H9 (cell line): ENCODE measurements around the gene TBC1D2. TPM values are rescaled to one million over a fixed set of nuclear protein-coding genes. Genes with fewer than 3 reads are reported as not detected.

Experiments
- DNase-seq: peaks from one replicate; pipeline ENCODE4 v3.0.0-alpha.2; 2017
- H2AFZ ChIP-seq: one replicate; pipeline ENCODE4 v1.6.1; 2013; ENCODE audit warnings: mild to moderate bottlenecking, low read length, control low read depth, moderate library complexity
- H2AK5ac ChIP-seq: 2 replicates; pipeline ENCODE4 v1.6.1; 2013; ENCODE audit warnings: low read length, control low read depth, mixed read lengths; ENCODE audit not compliant: insufficient read length
- H2BK120ac ChIP-seq: one replicate; pipeline ENCODE4 v1.6.1; 2013; ENCODE audit warnings: low read depth, mild to moderate bottlenecking, low read length, control low read depth, inconsistent platforms; ENCODE audit not compliant: poor library complexity, severe bottlenecking
- H2BK12ac ChIP-seq: 2 replicates; pipeline ENCODE4 v1.6.1; 2013; ENCODE audit warnings: low read length, control low read depth, mixed read lengths, low read depth; ENCODE audit not compliant: insufficient read length
- H2BK15ac ChIP-seq: 2 replicates; pipeline ENCODE4 v1.6.1; 2013; ENCODE audit warnings: low read depth, low read length, control low read depth
- H2BK20ac ChIP-seq: one replicate; pipeline ENCODE4 v1.6.1; 2013; ENCODE audit warnings: low read depth, mild to moderate bottlenecking, low read length, control low read depth, inconsistent platforms; ENCODE audit not compliant: poor library complexity, severe bottlenecking
- H2BK5ac ChIP-seq: 2 replicates; pipeline ENCODE4 v1.6.1; 2013; ENCODE audit warnings: low read length, control low read depth, mixed read lengths; ENCODE audit not compliant: insufficient read length
- H3K14ac ChIP-seq: 2 replicates; pipeline ENCODE4 v1.6.1; 2013; ENCODE audit warnings: low read length, control low read depth; ENCODE audit not compliant: insufficient read depth
- H3K18ac ChIP-seq: 2 replicates; pipeline ENCODE4 v1.6.1; 2013; ENCODE audit warnings: low read depth, mild to moderate bottlenecking, mixed read lengths, low read length, control low read depth; ENCODE audit not compliant: insufficient read length
- H3K23ac ChIP-seq: 2 replicates; pipeline ENCODE4 v1.6.1; 2013; ENCODE audit warnings: low read length, control low read depth, mixed read lengths, low read depth; ENCODE audit not compliant: insufficient read length
- H3K23me2 ChIP-seq: 2 replicates; pipeline ENCODE4 v1.6.1; 2013; ENCODE audit warnings: low read depth, mild to moderate bottlenecking, mixed read lengths, low read length, control low read depth; ENCODE audit not compliant: insufficient read length, poor library complexity, severe bottlenecking
- H3K27ac ChIP-seq: 2 replicates; pipeline ENCODE4 v1.5.1; 2013; ENCODE audit warnings: low read length, control low read depth, mixed read lengths, low read depth; ENCODE audit not compliant: insufficient read length
- H3K27me3 ChIP-seq: 2 replicates; pipeline ENCODE4 v1.6.1; 2013; ENCODE audit warnings: low read length, control low read depth, inconsistent platforms; ENCODE audit not compliant: insufficient read depth
- H3K4ac ChIP-seq: 2 replicates; pipeline ENCODE4 v1.6.1; 2013; ENCODE audit warnings: low read depth, mild to moderate bottlenecking, control low read depth, inconsistent platforms, low read length, moderate library complexity
- H3K4me1 ChIP-seq: 2 replicates; pipeline ENCODE4 v1.6.1; 2013; ENCODE audit warnings: low read length, control low read depth, inconsistent platforms; ENCODE audit not compliant: insufficient read depth
- H3K4me2 ChIP-seq: 2 replicates; pipeline ENCODE4 v1.6.1; 2013; ENCODE audit warnings: low read length, control low read depth, mixed read lengths; ENCODE audit not compliant: insufficient read length, insufficient read depth
- H3K56ac ChIP-seq: 2 replicates; pipeline ENCODE4 v1.6.1; 2013; ENCODE audit warnings: low read depth, mild to moderate bottlenecking, mixed read lengths, low read length, control low read depth; ENCODE audit not compliant: insufficient read length
- H3K79me1 ChIP-seq: 2 replicates; pipeline ENCODE4 v1.6.1; 2013; ENCODE audit warnings: low read depth, mild to moderate bottlenecking, moderate library complexity, low read length, control low read depth, inconsistent platforms; ENCODE audit not compliant: insufficient read depth, poor library complexity, severe bottlenecking
- H3K79me2 ChIP-seq: 2 replicates; pipeline ENCODE4 v1.6.1; 2013; ENCODE audit warnings: low read length, control low read depth, inconsistent platforms; ENCODE audit not compliant: insufficient read depth
- H3K9ac ChIP-seq: 2 replicates; pipeline ENCODE4 v1.6.1; 2013; ENCODE audit warnings: low read length, control low read depth, mixed read lengths; ENCODE audit not compliant: insufficient read length; ENCODE audit errors: extremely low read depth
- H3K9me3 ChIP-seq: one replicate; pipeline ENCODE4 v1.6.1; 2013; ENCODE audit warnings: low read depth, low read length, inconsistent platforms; ENCODE audit not compliant: control insufficient read depth
- H3T11ph ChIP-seq: one replicate; pipeline ENCODE4 v1.6.1; 2013; ENCODE audit warnings: mild to moderate bottlenecking, low read length, control low read depth, inconsistent platforms
- H4K20me1 ChIP-seq: one replicate; pipeline ENCODE4 v1.6.1; 2013; ENCODE audit not compliant: control insufficient read depth, insufficient read length, insufficient read depth
- H4K5ac ChIP-seq: 2 replicates; pipeline ENCODE4 v1.6.1; 2013; ENCODE audit warnings: low read depth, mild to moderate bottlenecking, mixed read lengths, low read length, control low read depth; ENCODE audit not compliant: insufficient read length
- H4K8ac ChIP-seq: replicated peaks from 2 replicates; pipeline ENCODE4 v1.6.1; 2013; ENCODE audit warnings: low read length, control low read depth, mixed read lengths, low read depth; ENCODE audit not compliant: insufficient read length
- H4K91ac ChIP-seq: 2 replicates; pipeline ENCODE4 v1.6.1; 2013; ENCODE audit warnings: low read depth, mild to moderate bottlenecking, moderate library complexity, mixed read lengths, low read length, control low read depth; ENCODE audit not compliant: insufficient read length
- H3K27ac Mint-ChIP-seq, 3 experiments: 2 replicates in 2 of 3; 3 replicates in 1 of 3; pipeline ENCODE4 v1.8.0; 2020 to 2021; ENCODE audit warnings: mixed read lengths in 3 of 3, mild to moderate bottlenecking in 1 of 3, moderate library complexity in 1 of 3
- H3K27me3 Mint-ChIP-seq: 2 replicates; pipeline ENCODE4 v1.8.0; 2021; ENCODE audit warnings: low read depth, mild to moderate bottlenecking, moderate library complexity, mixed read lengths
- H3K36me3 Mint-ChIP-seq, 3 experiments: 2 replicates in 2 of 3; 3 replicates in 1 of 3; pipeline ENCODE4 v1.8.0; 2020 to 2021; ENCODE audit warnings: low read depth in 3 of 3, mixed read lengths in 3 of 3; ENCODE audit not compliant: insufficient read depth in 1 of 3
- H3K4me1 Mint-ChIP-seq, 2 experiments: 2 replicates each; pipeline ENCODE4 v1.8.0; 2020; ENCODE audit warnings: mixed read lengths in 2 of 2
- H3K4me3 Mint-ChIP-seq, 2 experiments: 2 replicates in 1 of 2; 3 replicates in 1 of 2; pipeline ENCODE4 v1.8.0; 2020 to 2021; ENCODE audit warnings: mild to moderate bottlenecking in 2 of 2, mixed read lengths in 2 of 2, moderate library complexity in 1 of 2
- H3K9me3 Mint-ChIP-seq, 2 experiments: 2 replicates in 1 of 2; 3 replicates in 1 of 2; pipeline ENCODE4 v1.8.0; 2020; ENCODE audit warnings: mild to moderate bottlenecking in 2 of 2, mixed read lengths in 2 of 2, moderate library complexity in 1 of 2
- WGBS: extraction: QIAGEN DNeasy Blood & Tissue Kit; methylation state at CpG from one replicate; pipeline ENCODE4 v1.1.7; 2013; ENCODE audit warnings: missing lambda C conversion rate, low lambda C conversion rate, mixed read lengths; ENCODE audit not compliant: insufficient read length; ENCODE audit errors: extremely low coverage; 5-methylcytosine and 5-hydroxymethylcytosine counted together
- total RNA-seq: library from RNA; stranded (reverse); gene quantifications from 2 replicates; pipeline ENCODE4 v1.2.1, GENCODE V29; 2021
- TF ChIP-seq, protein P1 (sequence below): fragments of 200-600 bp; sonication (generic); conservative IDR thresholded peaks from 3 replicates; pipeline ENCODE4 v1.8.0; 2021; ENCODE audit warnings: antibody characterized with exemption, mild to moderate bottlenecking

TBC1D2 gene
- total RNA-seq, 1 experiment from 2014 or later = 2.9 TPM

DNA sequence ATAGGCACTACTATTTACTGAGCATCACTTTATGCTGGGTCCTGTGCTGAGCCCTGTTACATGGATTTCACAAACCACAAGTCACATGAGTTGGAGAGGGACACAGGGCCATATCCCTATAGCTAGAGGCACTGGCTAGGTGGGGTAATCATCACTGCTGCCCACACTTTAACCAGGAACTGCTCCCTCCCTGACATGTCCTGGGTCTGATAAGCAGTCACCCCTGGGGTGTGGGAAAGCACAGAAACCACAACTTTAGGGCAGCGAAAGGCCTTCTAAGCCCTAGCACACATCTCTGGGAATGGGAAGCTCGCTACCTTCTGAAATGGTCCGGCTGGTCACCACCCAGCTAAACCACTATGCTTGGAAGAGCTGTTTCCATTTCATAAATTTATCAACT lies 15.0 kb downstream of the TBC1D2 start:
- Histone ChIP-seq H3K23me2 (no peaks in the 10 kb centered on the region), H4K91ac (no peak overlapping the region), H2AFZ (no peak overlapping the region), H2AK5ac (no peak overlapping the region), H3K27ac (no peak overlapping the region), H3K9ac (no peak overlapping the region), H3K4me1 (no peaks in the 10 kb centered on the region), H3K18ac (no peak overlapping the region), H2BK120ac (no peak overlapping the region), H4K5ac (no peak overlapping the region), H3K4me2 (no peak overlapping the region), H2BK15ac (no peak overlapping the region), H4K20me1 (no peaks in the 10 kb centered on the region), H2BK12ac (no peak overlapping the region), H2BK20ac (no peak overlapping the region), H3K79me1 (no peaks in the 10 kb centered on the region), H3K14ac (no peak overlapping the region), H3K9me3 (no peaks in the 10 kb centered on the region), H3K56ac (no peak overlapping the region), H3K23ac (no peak overlapping the region), H3K79me2 (no peaks in the 10 kb centered on the region), H3T11ph (no peak overlapping the region), H3K27me3 (no peaks in the 10 kb centered on the region), H2BK5ac (no peak overlapping the region), H4K8ac (no peak overlapping the region), H3K4ac (no peak overlapping the region)
- no peak for DNase-seq
- peaks cover 0 to 7% (median 0%) of the 10 kb centered on the region in 3 experiments; a peak in 2 of 7 replicates for H3K36me3 Mint-ChIP-seq
- no peaks in the 10 kb centered on the region for H3K9me3 Mint-ChIP-seq
- no peaks in the 10 kb centered on the region; the same call in 1 of the 2 replicates for H3K27me3 Mint-ChIP-seq
- WGBS = no CpG with 5 or more reads among the region's 3 CpGs
- TF ChIP-seq, protein P1, sequence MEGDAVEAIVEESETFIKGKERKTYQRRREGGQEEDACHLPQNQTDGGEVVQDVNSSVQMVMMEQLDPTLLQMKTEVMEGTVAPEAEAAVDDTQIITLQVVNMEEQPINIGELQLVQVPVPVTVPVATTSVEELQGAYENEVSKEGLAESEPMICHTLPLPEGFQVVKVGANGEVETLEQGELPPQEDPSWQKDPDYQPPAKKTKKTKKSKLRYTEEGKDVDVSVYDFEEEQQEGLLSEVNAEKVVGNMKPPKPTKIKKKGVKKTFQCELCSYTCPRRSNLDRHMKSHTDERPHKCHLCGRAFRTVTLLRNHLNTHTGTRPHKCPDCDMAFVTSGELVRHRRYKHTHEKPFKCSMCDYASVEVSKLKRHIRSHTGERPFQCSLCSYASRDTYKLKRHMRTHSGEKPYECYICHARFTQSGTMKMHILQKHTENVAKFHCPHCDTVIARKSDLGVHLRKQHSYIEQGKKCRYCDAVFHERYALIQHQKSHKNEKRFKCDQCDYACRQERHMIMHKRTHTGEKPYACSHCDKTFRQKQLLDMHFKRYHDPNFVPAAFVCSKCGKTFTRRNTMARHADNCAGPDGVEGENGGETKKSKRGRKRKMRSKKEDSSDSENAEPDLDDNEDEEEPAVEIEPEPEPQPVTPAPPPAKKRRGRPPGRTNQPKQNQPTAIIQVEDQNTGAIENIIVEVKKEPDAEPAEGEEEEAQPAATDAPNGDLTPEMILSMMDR = no peak
- H3K4me3 Mint-ChIP-seq = no peak overlapping the region
- H3K4me1 Mint-ChIP-seq = peaks cover 11 to 15% of the 10 kb centered on the region in 2 experiments
- no peak overlapping the region for H3K27ac Mint-ChIP-seq
